Liver (tissue), 3 donors: ENCODE results near the gene SERINC5.

Source experiments
- CTCF ChIP-seq: fragments of 150-350 bp; IDR thresholded peaks from 2 replicates; pipeline ENCODE4 v1.5.1; 2017; ENCODE audit warnings: improper control_type of control experiment, low read depth, low read length; ENCODE audit not compliant: missing input control
- EGR1 ChIP-seq, 2 donors: IDR thresholded peaks; 2 replicates each; pipeline ENCODE4 v1.6.1; 2016 to 2018; ENCODE audit warnings: antibody characterized with exemption in 2 of 2, low read depth in 2 of 2
- GABPA ChIP-seq, 2 donors: IDR thresholded peaks in 1 of 2; conservative IDR thresholded peaks in 1 of 2; 2 replicates each; pipeline ENCODE4 v1.6.1; 2016; ENCODE audit warnings: antibody characterized with exemption in 2 of 2, mild to moderate bottlenecking in 1 of 2, moderate library complexity in 1 of 2
- HNF4A ChIP-seq, 2 donors: conservative IDR thresholded peaks; 2 replicates each; pipeline ENCODE4 v1.6.1; 2016; ENCODE audit warnings: antibody characterized with exemption in 2 of 2, mild to moderate bottlenecking in 2 of 2
- HNF4G ChIP-seq: IDR thresholded peaks from 2 replicates; pipeline ENCODE4 v1.6.1; 2016; ENCODE audit warnings: antibody characterized with exemption
- JUND ChIP-seq, 2 donors: IDR thresholded peaks; 2 replicates each; pipeline ENCODE4 v1.6.1; 2016; ENCODE audit warnings: antibody characterized with exemption in 2 of 2
- MAX ChIP-seq: IDR thresholded peaks from 2 replicates; pipeline ENCODE4 v1.6.1; 2016; ENCODE audit warnings: antibody characterized with exemption
- RAD21 ChIP-seq, 2 donors: IDR thresholded peaks; 2 replicates each; pipeline ENCODE4 v1.6.1; 2016; ENCODE audit warnings: antibody characterized with exemption in 2 of 2, mild to moderate bottlenecking in 2 of 2
- RXRA ChIP-seq, 2 donors: IDR thresholded peaks; 2 replicates each; pipeline ENCODE4 v1.6.1; 2017 to 2018; ENCODE audit warnings: antibody characterized with exemption in 2 of 2, mild to moderate bottlenecking in 1 of 2
- SP1 ChIP-seq: IDR thresholded peaks from 2 replicates; pipeline ENCODE4 v1.6.1; 2018; ENCODE audit warnings: antibody characterized with exemption, mild to moderate bottlenecking
- YY1 ChIP-seq: IDR thresholded peaks from 2 replicates; pipeline ENCODE4 v1.6.1; 2016; ENCODE audit warnings: antibody characterized with exemption, mild to moderate bottlenecking
- TF ChIP-seq, protein P1 (sequence below): IDR thresholded peaks from 2 replicates; pipeline ENCODE4 v1.6.1; 2016; ENCODE audit warnings: antibody characterized with exemption, mild to moderate bottlenecking
- donor health status: healthy.
- donor health status: healthy.

GRCh38 chr5:80282054-80282453 is 26.2 kb upstream of the SERINC5 start:
- TF ChIP-seq CTCF (no peak), HNF4A (conservative IDR thresholded peaks at IDR 0.05) (no peak), RAD21 (IDR thresholded peaks at IDR 0.05) (no peak), GABPA (IDR thresholded peaks at IDR 0.05 in 1 of 2, conservative IDR thresholded peaks at IDR 0.05 in 1 of 2) (no peak), YY1 (no peak), MAX (no peak), JUND (IDR thresholded peaks at IDR 0.05) (no peak), RXRA (IDR thresholded peaks at IDR 0.05) (no peak), SP1 (no peak), HNF4G (no peak), EGR1 (IDR thresholded peaks at IDR 0.05; ENCODE audit: low read depth in 2 of 2) (no peak)
- TF ChIP-seq, protein P1, sequence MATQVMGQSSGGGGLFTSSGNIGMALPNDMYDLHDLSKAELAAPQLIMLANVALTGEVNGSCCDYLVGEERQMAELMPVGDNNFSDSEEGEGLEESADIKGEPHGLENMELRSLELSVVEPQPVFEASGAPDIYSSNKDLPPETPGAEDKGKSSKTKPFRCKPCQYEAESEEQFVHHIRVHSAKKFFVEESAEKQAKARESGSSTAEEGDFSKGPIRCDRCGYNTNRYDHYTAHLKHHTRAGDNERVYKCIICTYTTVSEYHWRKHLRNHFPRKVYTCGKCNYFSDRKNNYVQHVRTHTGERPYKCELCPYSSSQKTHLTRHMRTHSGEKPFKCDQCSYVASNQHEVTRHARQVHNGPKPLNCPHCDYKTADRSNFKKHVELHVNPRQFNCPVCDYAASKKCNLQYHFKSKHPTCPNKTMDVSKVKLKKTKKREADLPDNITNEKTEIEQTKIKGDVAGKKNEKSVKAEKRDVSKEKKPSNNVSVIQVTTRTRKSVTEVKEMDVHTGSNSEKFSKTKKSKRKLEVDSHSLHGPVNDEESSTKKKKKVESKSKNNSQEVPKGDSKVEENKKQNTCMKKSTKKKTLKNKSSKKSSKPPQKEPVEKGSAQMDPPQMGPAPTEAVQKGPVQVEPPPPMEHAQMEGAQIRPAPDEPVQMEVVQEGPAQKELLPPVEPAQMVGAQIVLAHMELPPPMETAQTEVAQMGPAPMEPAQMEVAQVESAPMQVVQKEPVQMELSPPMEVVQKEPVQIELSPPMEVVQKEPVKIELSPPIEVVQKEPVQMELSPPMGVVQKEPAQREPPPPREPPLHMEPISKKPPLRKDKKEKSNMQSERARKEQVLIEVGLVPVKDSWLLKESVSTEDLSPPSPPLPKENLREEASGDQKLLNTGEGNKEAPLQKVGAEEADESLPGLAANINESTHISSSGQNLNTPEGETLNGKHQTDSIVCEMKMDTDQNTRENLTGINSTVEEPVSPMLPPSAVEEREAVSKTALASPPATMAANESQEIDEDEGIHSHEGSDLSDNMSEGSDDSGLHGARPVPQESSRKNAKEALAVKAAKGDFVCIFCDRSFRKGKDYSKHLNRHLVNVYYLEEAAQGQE, result no peak
